ENCODE measurements around the gene AKR1A1.

AKR1A1 gene

GRCh38 chr1:45545019-45545493 lies 5.6 kb upstream of the AKR1A1 start:
- 75 to 77% methylated on average over 6 of the region's 6 CpGs for WGBS, 2 experiments
- Histone ChIP-seq H3K4me3 (ENCODE audit: insufficient read depth, low read depth, low read length) (no peak overlapping the region), H3K9me3 (ENCODE audit: control insufficient read depth, low read length) (no peaks in the 10 kb centered on the region), H3K27ac (ENCODE audit: insufficient read depth, low read depth, low read length, poor library complexity, severe bottlenecking) (no peak overlapping the region), H3K4me1 (ENCODE audit: control insufficient read depth, insufficient read depth, low read length) (no peaks in the 10 kb centered on the region), H3K27me3 (ENCODE audit: control insufficient read depth, insufficient read depth, low read length, poor library complexity, severe bottlenecking) (peaks cover 3% of the 10 kb centered on the region), H3K36me3 (ENCODE audit: control insufficient read depth, insufficient read depth, low read length) (no peaks in the 10 kb centered on the region)

GRCh38 chr1:45545553-45546310 lies 4.9 kb upstream of the AKR1A1 start:
- Histone ChIP-seq H3K36me3 (ENCODE audit: control insufficient read depth, insufficient read depth, low read length) (no peaks in the 10 kb centered on the region), H3K9me3 (ENCODE audit: control insufficient read depth, low read length) (no peaks in the 10 kb centered on the region), H3K27ac (ENCODE audit: insufficient read depth, low read depth, low read length, poor library complexity, severe bottlenecking) (no peak overlapping the region), H3K4me3 (ENCODE audit: insufficient read depth, low read depth, low read length) (no peak overlapping the region), H3K4me1 (ENCODE audit: control insufficient read depth, insufficient read depth, low read length) (no peaks in the 10 kb centered on the region), H3K27me3 (ENCODE audit: control insufficient read depth, insufficient read depth, low read length, poor library complexity, severe bottlenecking) (peaks cover 3% of the 10 kb centered on the region)
- WGBS, 2 experiments: 92 to 96% methylated on average over 4 to 5 of the region's 7 CpGs

DNA sequence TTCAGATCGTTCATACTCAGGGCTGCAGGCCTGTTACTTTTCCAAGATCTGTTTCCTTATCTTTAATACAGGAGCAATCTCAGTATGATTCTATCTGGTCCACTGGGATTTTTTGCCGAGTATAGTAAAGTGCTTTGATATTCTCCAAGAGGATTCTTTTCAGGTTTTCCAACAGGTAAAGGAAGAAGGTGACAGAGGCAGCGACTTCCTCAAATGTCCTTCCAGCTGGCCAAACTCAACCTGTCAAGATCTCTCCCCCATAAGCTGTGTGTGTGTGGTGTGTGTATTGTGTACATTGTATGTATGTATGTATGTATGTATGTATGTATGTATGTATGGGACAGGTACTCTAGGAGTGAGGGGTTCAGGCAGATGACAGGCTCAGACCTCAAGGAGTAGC lies 1.1 kb downstream of the AKR1A1 start:
- Histone ChIP-seq H3K4me1 (ENCODE audit: control insufficient read depth, insufficient read depth, low read length) (no peaks in the 10 kb centered on the region), H3K9me3 (ENCODE audit: control insufficient read depth, low read length) (no peaks in the 10 kb centered on the region), H3K4me3 (ENCODE audit: insufficient read depth, low read depth, low read length) (peak overlapping the region; percentile 50), H3K36me3 (ENCODE audit: control insufficient read depth, insufficient read depth, low read length) (peaks cover 12% of the 10 kb centered on the region), H3K27ac (ENCODE audit: insufficient read depth, low read depth, low read length, poor library complexity, severe bottlenecking) (no peak overlapping the region), H3K27me3 (ENCODE audit: control insufficient read depth, insufficient read depth, low read length, poor library complexity, severe bottlenecking) (no peaks in the 10 kb centered on the region)
- WGBS, 2 experiments: 40 to 50% methylated on average over 3 of the region's 3 CpGs

DNA sequence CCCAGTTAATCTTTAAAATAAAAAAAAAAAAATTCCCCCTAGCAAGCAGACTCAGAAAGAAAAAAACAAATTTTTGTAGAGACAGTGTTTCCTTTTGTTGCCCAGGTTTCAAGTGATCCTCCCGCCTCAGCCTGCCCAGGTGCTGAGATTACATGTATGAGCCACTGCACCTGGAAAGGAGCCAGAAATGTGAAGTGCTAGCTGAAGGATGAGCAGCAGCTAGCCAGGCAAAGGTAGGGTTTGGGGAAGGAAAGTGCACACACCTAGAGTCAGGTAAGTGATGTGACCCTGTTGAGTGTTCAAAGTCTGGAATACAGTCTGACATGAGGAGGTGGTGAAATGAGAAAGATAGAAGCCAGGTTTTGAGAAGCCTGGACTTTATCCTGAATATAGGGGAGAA lies 1.7 kb downstream of the AKR1A1 start:
- Histone ChIP-seq H3K27me3 (ENCODE audit: control insufficient read depth, insufficient read depth, low read length, poor library complexity, severe bottlenecking) (no peaks in the 10 kb centered on the region), H3K36me3 (ENCODE audit: control insufficient read depth, insufficient read depth, low read length) (peaks cover 12% of the 10 kb centered on the region), H3K27ac (ENCODE audit: insufficient read depth, low read depth, low read length, poor library complexity, severe bottlenecking) (no peak overlapping the region), H3K9me3 (ENCODE audit: control insufficient read depth, low read length) (no peaks in the 10 kb centered on the region), H3K4me1 (ENCODE audit: control insufficient read depth, insufficient read depth, low read length) (no peaks in the 10 kb centered on the region), H3K4me3 (ENCODE audit: insufficient read depth, low read depth, low read length) (no peak overlapping the region)
- 92 to 97% methylated on average over 1 of the region's 1 CpG for WGBS, 2 experiments

DNA sequence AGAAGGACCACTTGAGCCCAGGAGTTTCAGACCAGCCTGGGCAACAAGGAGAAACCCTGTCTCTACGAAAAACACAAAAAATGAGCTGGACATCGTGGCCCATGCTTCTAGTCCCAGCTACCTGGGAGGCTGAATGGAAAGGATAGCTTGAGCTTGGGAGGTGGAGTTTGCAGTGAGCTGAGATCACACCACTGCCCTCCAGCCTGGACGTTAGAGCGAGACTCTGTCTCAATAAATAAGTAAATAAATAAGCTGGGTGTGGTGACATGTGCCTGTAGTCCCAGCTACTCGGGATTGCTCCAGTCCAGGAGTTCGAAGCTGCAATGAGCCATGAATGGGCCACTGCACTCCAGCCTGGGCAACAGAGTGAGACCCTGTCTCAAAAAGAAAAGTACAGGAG lies 3.6 kb downstream of the AKR1A1 start:
- 91 to 93% methylated on average over 6 of the region's 6 CpGs for WGBS, 2 experiments

GRCh38 chr1:45557422-45557944 lies 6.9 kb downstream of the AKR1A1 start:
- 90 to 93% methylated on average over 3 of the region's 3 CpGs for WGBS, 2 experiments
- Histone ChIP-seq H3K9me3 (ENCODE audit: control insufficient read depth, low read length) (no peaks in the 10 kb centered on the region), H3K36me3 (ENCODE audit: control insufficient read depth, insufficient read depth, low read length) (peaks cover 20% of the 10 kb centered on the region), H3K4me1 (ENCODE audit: control insufficient read depth, insufficient read depth, low read length) (no peaks in the 10 kb centered on the region), H3K4me3 (ENCODE audit: insufficient read depth, low read depth, low read length) (no peak overlapping the region), H3K27ac (ENCODE audit: insufficient read depth, low read depth, low read length, poor library complexity, severe bottlenecking) (no peak overlapping the region), H3K27me3 (ENCODE audit: control insufficient read depth, insufficient read depth, low read length, poor library complexity, severe bottlenecking) (no peaks in the 10 kb centered on the region)

More for the DNA sequence above, 3.6 kb downstream of the AKR1A1 start:
- H3K4me3 ChIP-seq (ENCODE audit: insufficient read depth, low read depth, low read length): no peak overlapping the region
- no peaks in the 10 kb centered on the region for H3K27me3 ChIP-seq (ENCODE audit: control insufficient read depth, insufficient read depth, low read length, poor library complexity, severe bottlenecking)
- H3K9me3 ChIP-seq (ENCODE audit: control insufficient read depth, low read length): no peaks in the 10 kb centered on the region
- peaks cover 12% of the 10 kb centered on the region for H3K36me3 ChIP-seq (ENCODE audit: control insufficient read depth, insufficient read depth, low read length)
- H3K27ac ChIP-seq (ENCODE audit: insufficient read depth, low read depth, low read length, poor library complexity, severe bottlenecking): no peak overlapping the region
- H3K4me1 ChIP-seq (ENCODE audit: control insufficient read depth, insufficient read depth, low read length): no peaks in the 10 kb centered on the region

DNA sequence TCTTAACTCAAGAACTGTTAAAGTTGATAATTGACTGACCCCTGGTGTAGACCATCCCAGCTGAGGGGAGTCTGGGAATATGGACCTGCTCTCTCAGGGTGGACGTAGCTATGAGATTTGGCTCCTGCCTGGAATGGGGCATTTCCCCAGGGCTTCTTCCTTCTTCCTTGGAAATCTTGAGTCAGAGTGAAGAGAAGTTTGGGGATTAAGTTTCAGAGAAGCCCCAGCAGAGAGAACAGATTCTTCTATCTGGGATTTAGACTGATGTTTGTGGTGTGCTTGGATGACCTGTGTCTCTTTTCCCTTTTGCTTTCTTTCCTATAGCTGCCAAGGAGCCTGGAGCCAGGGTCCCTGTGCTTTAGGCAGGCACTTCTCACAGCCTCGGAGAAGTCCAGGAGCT lies 13.2 kb downstream of the AKR1A1 start:
- no peak overlapping the region for H3K27ac ChIP-seq (ENCODE audit: insufficient read depth, low read depth, low read length, poor library complexity, severe bottlenecking)
- H3K4me3 ChIP-seq (ENCODE audit: insufficient read depth, low read depth, low read length): no peak overlapping the region
- no peaks in the 10 kb centered on the region for H3K9me3 ChIP-seq (ENCODE audit: control insufficient read depth, low read length)
- peaks cover 29% of the 10 kb centered on the region for H3K36me3 ChIP-seq (ENCODE audit: control insufficient read depth, insufficient read depth, low read length)
- H3K4me1 ChIP-seq (ENCODE audit: control insufficient read depth, insufficient read depth, low read length): no peaks in the 10 kb centered on the region
- H3K27me3 ChIP-seq (ENCODE audit: control insufficient read depth, insufficient read depth, low read length, poor library complexity, severe bottlenecking): no peaks in the 10 kb centered on the region
- 95 to 100% methylated on average over 2 of the region's 2 CpGs for WGBS, 2 experiments

DNA sequence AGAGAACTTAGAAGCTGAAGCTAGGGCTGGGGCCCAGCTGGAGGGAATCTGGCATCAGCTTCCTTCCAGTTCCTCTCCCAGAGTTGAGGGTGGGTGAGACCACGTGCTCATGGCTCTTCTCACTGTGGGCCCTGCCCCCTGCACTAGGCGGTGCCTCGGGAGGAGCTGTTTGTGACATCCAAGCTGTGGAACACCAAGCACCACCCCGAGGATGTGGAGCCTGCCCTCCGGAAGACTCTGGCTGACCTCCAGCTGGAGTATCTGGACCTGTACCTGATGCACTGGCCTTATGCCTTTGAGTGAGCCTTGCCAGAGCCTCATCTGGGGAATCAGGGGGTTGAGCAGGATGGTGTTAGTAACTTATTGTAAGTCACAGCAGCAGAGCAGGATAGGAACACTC lies 16.1 kb downstream of the AKR1A1 start:
- 91 to 94% methylated on average over 5 of the region's 5 CpGs for whole genome bisulfite sequencing, 2 experiments
- Histone ChIP-seq H3K27ac (ENCODE audit: insufficient read depth, low read depth, low read length, poor library complexity, severe bottlenecking) (no peak overlapping the region), H3K27me3 (ENCODE audit: control insufficient read depth, insufficient read depth, low read length, poor library complexity, severe bottlenecking) (no peaks in the 10 kb centered on the region), H3K4me1 (ENCODE audit: control insufficient read depth, insufficient read depth, low read length) (no peaks in the 10 kb centered on the region), H3K36me3 (ENCODE audit: control insufficient read depth, insufficient read depth, low read length) (peaks cover 34% of the 10 kb centered on the region), H3K9me3 (ENCODE audit: control insufficient read depth, low read length) (no peaks in the 10 kb centered on the region), H3K4me3 (ENCODE audit: insufficient read depth, low read depth, low read length) (no peak overlapping the region)

GRCh38 chr1:45567911-45568310 lies 17.3 kb downstream of the AKR1A1 start:
- Histone ChIP-seq H3K27me3 (ENCODE audit: control insufficient read depth, insufficient read depth, low read length, poor library complexity, severe bottlenecking) (no peaks in the 10 kb centered on the region), H3K4me1 (ENCODE audit: control insufficient read depth, insufficient read depth, low read length) (peaks cover 2% of the 10 kb centered on the region), H3K36me3 (ENCODE audit: control insufficient read depth, insufficient read depth, low read length) (peaks cover 29% of the 10 kb centered on the region), H3K4me3 (ENCODE audit: insufficient read depth, low read depth, low read length) (no peak overlapping the region), H3K9me3 (ENCODE audit: control insufficient read depth, low read length) (no peaks in the 10 kb centered on the region), H3K27ac (ENCODE audit: insufficient read depth, low read depth, low read length, poor library complexity, severe bottlenecking) (no peak overlapping the region)
- WGBS, 2 experiments: 94 to 96% methylated on average over 7 of the region's 7 CpGs

DNA sequence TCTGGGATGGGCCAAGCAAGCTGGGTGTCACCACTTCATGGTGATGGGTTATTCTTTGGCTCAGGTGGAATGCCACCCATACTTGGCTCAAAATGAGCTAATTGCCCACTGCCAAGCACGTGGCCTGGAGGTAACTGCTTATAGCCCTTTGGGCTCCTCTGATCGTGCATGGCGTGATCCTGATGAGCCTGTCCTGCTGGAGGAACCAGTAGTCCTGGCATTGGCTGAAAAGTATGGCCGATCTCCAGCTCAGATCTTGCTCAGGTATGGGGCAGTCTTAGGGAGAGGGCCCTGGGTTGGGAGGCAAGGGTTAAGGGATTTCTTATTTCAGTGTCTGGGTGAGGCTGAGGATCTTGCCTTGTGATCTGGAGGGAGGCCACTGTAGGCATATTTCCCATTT lies 17.8 kb downstream of the AKR1A1 start:
- Histone ChIP-seq H3K27me3 (ENCODE audit: control insufficient read depth, insufficient read depth, low read length, poor library complexity, severe bottlenecking) (no peaks in the 10 kb centered on the region), H3K4me3 (ENCODE audit: insufficient read depth, low read depth, low read length) (no peak overlapping the region), H3K4me1 (ENCODE audit: control insufficient read depth, insufficient read depth, low read length) (peaks cover 4% of the 10 kb centered on the region), H3K27ac (ENCODE audit: insufficient read depth, low read depth, low read length, poor library complexity, severe bottlenecking) (no peak overlapping the region), H3K36me3 (ENCODE audit: control insufficient read depth, insufficient read depth, low read length) (peaks cover 29% of the 10 kb centered on the region), H3K9me3 (ENCODE audit: control insufficient read depth, low read length) (no peaks in the 10 kb centered on the region)
- 94% methylated on average over 4 of the region's 4 CpGs for WGBS, 2 experiments
